Peyer's patch (tissue), 4 donors: Measurements from ENCODE around the gene CAPRIN1. TPM values are rescaled to one million over a fixed set of nuclear protein-coding genes. Genes with fewer than 3 reads are reported as not detected.

ENCODE experiments used
- DNase-seq, 3 donors: peaks; one replicate each; pipeline ENCODE4 v3.0.0-alpha.2; 2017 to 2019
- H3K27ac ChIP-seq, 4 donors: fragments of 200-600 bp; sonication (generic); one replicate each; pipeline ENCODE4 v1.5.1; 2016 to 2019
- H3K27me3 ChIP-seq, 2 donors: fragments of 200-600 bp; sonication (generic); one replicate each; pipeline ENCODE4 v1.5.1; 2019
- H3K36me3 ChIP-seq, 3 donors: fragments of 200-600 bp; sonication (generic); one replicate each; pipeline ENCODE4 v1.5.1; 2016 to 2019
- H3K4me1 ChIP-seq, 4 donors: fragments of 200-600 bp; sonication (generic); one replicate each; pipeline ENCODE4 v1.5.1; 2016 to 2019
- H3K4me3 ChIP-seq, 4 donors: fragments of 200-600 bp; sonication (generic); 1 replicate in 3 of 4; 2 replicates in 1 of 4; pipeline ENCODE4 v1.5.1; 2016 to 2019; ENCODE audit warnings: mild to moderate bottlenecking in 1 of 4
- H3K9me3 ChIP-seq, 4 donors: fragments of 200-600 bp; sonication (generic); one replicate each; pipeline ENCODE4 v1.5.1; 2016 to 2019; ENCODE audit warnings: mild to moderate bottlenecking in 1 of 4
- CTCF ChIP-seq, 6 experiments: fragments of 450-650 bp in 4 of 6; fragments of 200-600 bp in 2 of 6; sonication (generic) in 1 of 6; IDR thresholded peaks; one replicate each; pipeline ENCODE4 v1.5.1; 2017 to 2019; ENCODE audit warnings: antibody characterized with exemption in 6 of 6, mild to moderate bottlenecking in 3 of 6, moderate library complexity in 1 of 6
- POLR2A ChIP-seq, 2 donors: fragments of 450-650 bp; IDR thresholded peaks; one replicate each; pipeline ENCODE4 v1.5.1; 2017; ENCODE audit warnings: antibody characterized with exemption in 2 of 2, mild to moderate bottlenecking in 2 of 2, moderate library complexity in 2 of 2
- total RNA-seq, 4 donors: library from RNA; depleted of rRNA; stranded (reverse); fragments of >200 nt; gene quantifications; one replicate each; pipeline ENCODE4 v1.1.0, GENCODE V29; 2016

Gene CAPRIN1
- total RNA-seq, 4 donors from 2014 or later, result 107 to 158 (median 142) TPM

- peak in 1 of 3 donors; percentile 58 for DNase-seq
- TF ChIP-seq POLR2A (IDR thresholded peaks at IDR 0.05) (no peak), CTCF (IDR thresholded peaks at IDR 0.05) (no peak)
These were observed 22.4 kb upstream of the CAPRIN1 start for GRCh38 chr11:34029176-34029575.

DNA sequence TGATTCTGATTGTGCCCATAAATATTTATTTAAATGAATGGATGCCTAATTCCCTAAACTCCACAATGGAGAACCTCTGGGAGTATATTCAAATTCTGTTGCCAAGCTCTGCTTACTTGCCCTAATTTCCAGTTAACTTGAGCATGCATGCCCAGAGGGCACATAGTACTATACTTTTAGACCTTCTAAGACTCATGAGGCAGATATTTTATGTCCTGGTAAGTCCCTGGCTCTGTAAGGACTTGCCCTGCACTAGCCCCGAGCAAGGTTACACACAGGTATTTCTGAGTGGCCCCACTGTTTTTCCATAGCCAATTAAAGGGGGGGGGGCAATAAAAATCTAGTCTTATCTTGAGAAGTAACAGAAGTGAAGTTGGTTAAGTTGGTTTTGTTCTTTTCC is 21.1 kb upstream of the CAPRIN1 start:
- Histone ChIP-seq H3K36me3 (no peaks in the 10 kb centered on the region), H3K27me3 (no peaks in the 10 kb centered on the region), H3K4me3 (no peak overlapping the region), H3K9me3 (no peaks in the 10 kb centered on the region), H3K27ac (no peak overlapping the region), H3K4me1 (peaks cover 0 to 11% (median 0%) of the 10 kb centered on the region in 4 donors)
- no peak for TF ChIP-seq CTCF (IDR thresholded peaks at IDR 0.05)
- TF ChIP-seq POLR2A (IDR thresholded peaks at IDR 0.05), result no peak
- DNase-seq, result no peak

More at GRCh38 chr11:34029176-34029575, 22.4 kb upstream of the CAPRIN1 start:
- no peaks in the 10 kb centered on the region for H3K9me3 ChIP-seq
- H3K27me3 ChIP-seq, result no peaks in the 10 kb centered on the region
- H3K4me3 ChIP-seq, result no peak overlapping the region
- H3K27ac ChIP-seq, result no peak overlapping the region
- H3K4me1 ChIP-seq, result peaks cover 0 to 11% (median 0%) of the 10 kb centered on the region in 4 donors
- no peaks in the 10 kb centered on the region for H3K36me3 ChIP-seq

DNA sequence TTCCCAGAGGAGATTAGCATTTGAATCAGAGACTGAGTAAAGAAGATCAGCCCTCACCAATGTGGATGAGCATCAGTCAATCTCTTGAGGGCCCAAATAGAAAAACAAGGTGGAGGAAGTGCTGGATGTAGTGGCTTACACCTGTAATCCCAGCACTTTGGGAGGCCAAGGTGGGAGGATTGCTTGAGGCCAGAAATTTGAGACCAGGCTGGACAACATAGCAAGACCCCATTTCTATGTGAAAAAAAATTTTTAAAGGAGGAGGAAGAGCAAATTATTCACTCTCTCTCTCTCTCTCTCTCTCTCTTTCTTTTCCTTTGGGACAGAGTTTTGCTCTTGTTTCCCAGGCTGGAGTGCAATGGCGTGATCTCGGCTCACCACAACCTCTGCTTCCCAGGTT is 18.1 kb upstream of the CAPRIN1 start:
- no peak overlapping the region for H3K27ac ChIP-seq

DNA sequence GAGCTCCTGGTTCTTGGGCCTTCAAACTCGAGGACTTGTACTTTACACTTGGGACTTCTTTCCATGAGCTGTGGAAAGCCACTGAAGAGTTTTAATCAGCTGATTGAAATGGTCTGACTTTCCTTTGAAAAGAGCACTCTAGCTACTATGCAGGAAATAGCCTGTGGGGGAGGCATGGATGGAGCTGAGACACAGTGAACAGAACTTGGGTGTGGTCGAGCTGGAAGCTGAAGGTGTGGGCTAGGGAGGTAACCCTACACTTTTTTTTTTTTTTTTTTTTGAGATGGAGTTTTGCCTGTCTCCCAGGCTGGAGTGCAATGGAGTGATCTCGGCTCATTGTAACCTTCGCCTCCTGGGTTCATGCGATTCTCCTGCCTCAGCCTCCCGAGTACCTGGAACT is 17.5 kb upstream of the CAPRIN1 start:
- Histone ChIP-seq H3K9me3 (no peaks in the 10 kb centered on the region), H3K27me3 (no peaks in the 10 kb centered on the region), H3K27ac (no peak overlapping the region), H3K4me1 (no peaks in the 10 kb centered on the region), H3K4me3 (no peak overlapping the region), H3K36me3 (no peaks in the 10 kb centered on the region)
- no peak for DNase-seq
- TF ChIP-seq POLR2A (IDR thresholded peaks at IDR 0.05) (no peak), CTCF (IDR thresholded peaks at IDR 0.05) (no peak)

More for the DNA sequence above, 18.1 kb upstream of the CAPRIN1 start:
- H3K27me3 ChIP-seq, result no peaks in the 10 kb centered on the region
- H3K9me3 ChIP-seq, result no peaks in the 10 kb centered on the region
- no peaks in the 10 kb centered on the region for H3K36me3 ChIP-seq
- peaks cover 0 to 4% (median 0%) of the 10 kb centered on the region in 4 donors for H3K4me1 ChIP-seq
- DNase-seq, result no peak
- no peak overlapping the region for H3K4me3 ChIP-seq
- TF ChIP-seq POLR2A (IDR thresholded peaks at IDR 0.05) (no peak), CTCF (IDR thresholded peaks at IDR 0.05) (no peak)

DNA sequence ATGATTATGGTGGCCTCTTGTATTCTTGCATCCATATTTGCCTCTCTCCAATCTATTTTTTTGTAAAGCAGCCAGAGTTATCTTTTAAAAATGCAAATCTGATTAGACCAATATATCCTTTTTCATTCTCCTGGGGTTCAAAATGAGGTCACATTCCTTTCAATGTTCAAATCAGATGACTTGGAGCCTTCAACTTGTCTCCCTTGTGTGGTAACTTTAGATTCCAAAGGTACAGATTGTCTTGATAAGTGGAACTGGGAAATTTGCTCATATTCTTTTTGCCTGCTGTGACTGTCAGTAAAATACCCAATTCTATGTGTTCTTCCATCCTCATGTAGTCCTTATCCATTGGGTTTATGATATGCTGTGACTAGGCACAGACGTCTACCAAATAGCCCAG is 15.1 kb upstream of the CAPRIN1 start:
- TF ChIP-seq CTCF (IDR thresholded peaks at IDR 0.05) (no peak), POLR2A (IDR thresholded peaks at IDR 0.05) (no peak)
- DNase-seq, result no peak
- no peaks in the 10 kb centered on the region for H3K9me3 ChIP-seq
- no peaks in the 10 kb centered on the region for H3K36me3 ChIP-seq
- H3K4me1 ChIP-seq, result no peaks in the 10 kb centered on the region
- no peak overlapping the region for H3K4me3 ChIP-seq
- H3K27ac ChIP-seq, result no peak overlapping the region
- H3K27me3 ChIP-seq, result no peaks in the 10 kb centered on the region

DNA sequence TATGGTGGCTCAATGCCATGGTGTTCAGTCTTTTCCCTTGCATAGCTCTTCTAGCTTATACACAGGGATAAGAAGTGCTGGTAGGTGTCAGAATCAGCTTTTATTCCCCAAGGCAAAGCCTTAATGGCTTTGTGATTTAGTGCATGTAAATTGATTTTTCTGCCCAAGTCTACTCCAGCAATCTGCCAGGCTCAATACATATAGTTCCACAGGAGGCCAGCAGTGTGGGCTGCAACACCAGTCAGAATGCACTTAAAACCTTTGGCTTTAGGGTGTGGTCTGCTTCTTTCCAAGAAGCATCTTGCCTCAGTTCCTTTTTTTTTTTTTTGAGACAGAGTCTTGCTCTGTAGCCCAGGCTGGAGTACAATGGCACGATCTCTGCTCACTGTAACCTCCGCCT is 14.5 kb upstream of the CAPRIN1 start:
- Histone ChIP-seq H3K4me1 (no peaks in the 10 kb centered on the region), H3K9me3 (no peaks in the 10 kb centered on the region), H3K36me3 (no peaks in the 10 kb centered on the region), H3K27ac (no peak overlapping the region), H3K4me3 (no peak overlapping the region), H3K27me3 (no peaks in the 10 kb centered on the region)
- TF ChIP-seq POLR2A (IDR thresholded peaks at IDR 0.05) (no peak), CTCF (IDR thresholded peaks at IDR 0.05) (no peak)
- no peak for DNase-seq
